Activated T-cell treated with anti-CD3 and anti-CD28 coated beads for 24 hours (primary cell): Measurements from ENCODE around the gene ZNF845.
"Not testable (repeated sequence)": the region's sequence is repeated elsewhere in the genome, so short reads cannot be mapped to it uniquely, and the experiment has no call there.

Source experiments
- DNase-seq: peaks from one replicate; pipeline ENCODE4 v3.0.0-alpha.2; 2020; ENCODE audit warnings: low read depth

Gene ZNF845

DNA sequence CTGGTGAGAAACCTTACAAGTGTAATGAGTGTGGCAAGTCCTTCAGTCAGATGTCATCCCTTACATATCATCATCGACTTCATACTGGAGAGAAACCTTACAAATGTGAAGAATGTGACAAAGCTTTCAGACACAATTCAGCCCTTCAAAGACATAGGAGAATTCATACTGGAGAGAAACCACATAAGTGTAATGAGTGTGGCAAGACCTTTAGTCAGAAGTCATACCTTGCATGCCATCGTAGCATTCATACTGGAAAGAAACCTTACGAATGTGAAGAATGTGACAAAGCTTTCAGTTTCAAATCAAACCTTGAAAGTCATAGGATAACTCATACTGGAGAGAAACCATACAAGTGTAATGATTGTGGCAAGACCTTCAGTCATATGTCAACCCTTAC lies 47.8 kb downstream of the ZNF845 start:
- no peak for DNase-seq

DNA sequence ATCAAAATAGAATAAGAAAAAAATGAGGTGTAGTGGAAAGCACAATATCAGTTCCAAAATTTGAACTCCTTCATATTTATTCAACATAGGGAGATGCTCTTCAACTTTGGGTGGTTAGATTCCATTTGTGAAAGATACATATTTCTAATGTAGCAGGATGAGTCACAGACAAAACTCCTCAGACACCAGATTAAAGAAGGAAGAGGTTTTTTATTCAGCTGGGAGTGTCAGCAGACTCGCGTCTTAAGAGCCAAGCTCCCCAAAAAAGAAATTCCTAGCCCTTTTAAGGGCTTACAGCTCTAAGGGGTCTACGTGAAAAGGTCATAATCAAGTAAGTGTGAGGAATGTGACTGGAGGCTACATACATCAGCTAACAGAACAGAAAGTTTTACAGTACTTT lies 54.6 kb downstream of the ZNF845 start:
- DNase-seq: no peak

DNA sequence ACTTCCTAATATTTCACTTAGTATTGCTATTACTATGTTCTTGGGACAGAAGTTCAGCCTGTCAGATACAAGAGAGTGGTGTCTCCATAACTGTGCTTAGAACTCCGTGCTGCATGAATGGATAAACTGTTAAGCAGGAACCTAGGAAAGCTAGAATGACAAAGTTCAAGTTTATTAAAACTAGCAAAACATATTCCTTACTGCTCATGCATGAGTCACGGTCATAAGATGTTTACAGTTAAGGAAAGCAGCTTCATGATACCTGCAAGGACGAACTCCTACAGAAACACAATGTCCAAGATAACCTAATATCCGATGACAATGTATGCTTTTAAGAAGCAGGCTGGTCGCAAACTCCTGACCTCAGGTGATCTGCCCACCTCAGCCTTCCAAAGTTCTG lies 55.4 kb downstream of the ZNF845 start:
- no peak for DNase-seq

DNA sequence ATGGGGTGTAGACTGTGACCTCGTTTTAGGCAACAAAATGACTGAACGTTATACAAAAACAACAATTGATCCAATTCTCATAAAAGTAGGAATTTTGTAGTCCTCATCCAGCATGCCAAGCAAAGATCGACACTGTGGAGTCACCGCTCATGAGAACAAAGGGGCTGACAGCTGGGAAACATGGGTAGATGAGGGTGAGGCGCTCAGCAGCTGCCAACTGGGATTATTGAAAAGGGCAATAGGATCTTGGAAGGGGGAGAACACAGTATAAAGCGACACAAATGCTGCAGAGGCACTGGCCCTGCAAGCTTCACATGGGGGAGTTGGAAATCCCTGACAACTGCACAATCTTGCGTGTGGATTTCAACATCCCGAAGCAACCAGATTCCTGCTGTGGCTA lies 56.0 kb downstream of the ZNF845 start:
- DNase-seq: no peak

DNA sequence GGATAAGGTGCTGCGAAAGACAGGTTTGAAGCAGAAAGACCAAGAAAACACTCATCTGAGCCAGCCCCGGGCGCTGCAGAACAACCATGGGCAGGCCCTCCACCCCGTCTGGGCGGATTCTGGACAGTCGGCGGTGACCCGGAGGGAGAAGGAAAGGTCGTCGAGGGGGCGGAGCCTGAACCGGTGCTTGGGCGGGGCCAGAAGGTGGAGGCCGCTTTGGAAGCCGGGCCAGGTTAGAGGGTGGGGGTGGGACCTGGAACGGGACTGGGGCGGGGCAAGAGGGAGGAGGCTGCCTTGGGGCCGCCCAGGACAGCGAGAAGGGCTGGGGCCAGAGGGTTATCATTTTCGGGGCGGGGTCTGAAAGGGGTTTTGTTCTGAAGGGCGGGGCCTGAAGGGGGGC lies 56.4 kb downstream of the ZNF845 start:
- no peak for DNase-seq

DNA sequence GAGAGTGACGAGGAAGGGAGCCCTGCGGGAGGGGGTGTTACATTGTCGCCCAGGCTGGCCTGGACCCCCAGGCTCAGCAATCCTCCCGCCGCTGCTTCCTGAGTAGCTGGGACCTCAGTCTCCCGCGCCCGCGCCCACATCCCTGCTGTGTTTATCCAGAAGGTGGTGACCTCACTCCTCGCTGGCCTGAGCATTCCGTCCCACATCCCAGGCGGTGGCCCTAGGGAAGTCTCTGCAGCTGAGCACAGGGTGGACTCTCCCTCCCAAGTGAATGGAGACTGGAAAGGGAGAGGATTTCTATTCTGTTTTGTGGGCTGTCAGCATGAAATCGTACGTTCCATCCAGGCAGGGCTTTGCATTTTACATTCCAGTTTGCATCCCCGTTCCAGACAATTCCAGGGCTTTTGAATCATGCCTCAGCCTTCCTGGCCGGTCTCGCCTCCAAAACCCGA lies 61.0 kb downstream of the ZNF845 start:
- no peak for DNase-seq

DNA sequence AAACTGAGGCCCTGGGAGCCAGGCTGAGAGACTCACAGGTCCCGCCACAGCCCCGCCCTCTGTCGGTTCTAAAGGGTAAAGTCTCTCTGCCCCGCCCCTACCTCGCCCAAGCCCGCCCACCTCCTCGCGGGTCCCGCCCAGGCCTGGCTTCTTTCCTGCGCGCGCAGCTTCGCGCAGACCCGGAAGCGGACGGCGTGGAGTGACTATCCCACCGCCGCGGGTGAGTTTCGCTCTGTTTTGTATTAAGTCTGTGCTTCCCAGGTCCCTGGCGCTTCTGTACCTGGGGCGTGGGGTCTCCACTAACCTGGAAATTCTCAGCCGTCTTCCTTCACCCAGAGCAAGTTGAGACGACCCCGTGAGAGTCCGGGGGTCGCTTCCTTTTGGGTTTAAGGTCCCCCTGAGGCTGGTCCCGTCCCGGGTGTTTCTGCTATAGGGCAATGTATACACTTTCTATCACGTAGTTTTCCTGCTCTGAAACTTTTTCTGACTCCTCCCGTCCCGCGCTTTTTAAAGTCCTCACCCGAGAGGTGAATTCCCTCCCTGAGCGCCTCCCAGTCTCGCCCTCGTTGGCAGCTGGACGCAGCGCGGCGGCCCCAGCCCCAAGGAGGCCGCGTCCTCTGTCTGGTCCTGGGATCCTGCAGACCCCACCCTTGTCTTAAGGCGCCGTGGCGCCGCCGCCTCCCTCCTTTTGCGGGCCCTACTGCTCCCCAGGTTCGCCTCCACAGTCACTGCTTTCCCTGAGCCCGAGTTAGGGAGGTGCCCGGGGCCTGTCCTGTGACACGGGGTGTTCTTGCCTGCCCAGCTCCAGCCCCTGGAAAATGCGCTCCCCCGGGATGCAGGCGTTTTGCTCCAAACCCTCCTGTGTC lies 61.7 kb downstream of the ZNF845 start, which contains the start of gene ZNF765:
TSS of gene ZNF765 (plus strand) at position 176 of the 866 bp plus-strand sequence. CDS start 2,867 bp downstream, outside the sequence.
- peak; percentile 97 for DNase-seq

DNA sequence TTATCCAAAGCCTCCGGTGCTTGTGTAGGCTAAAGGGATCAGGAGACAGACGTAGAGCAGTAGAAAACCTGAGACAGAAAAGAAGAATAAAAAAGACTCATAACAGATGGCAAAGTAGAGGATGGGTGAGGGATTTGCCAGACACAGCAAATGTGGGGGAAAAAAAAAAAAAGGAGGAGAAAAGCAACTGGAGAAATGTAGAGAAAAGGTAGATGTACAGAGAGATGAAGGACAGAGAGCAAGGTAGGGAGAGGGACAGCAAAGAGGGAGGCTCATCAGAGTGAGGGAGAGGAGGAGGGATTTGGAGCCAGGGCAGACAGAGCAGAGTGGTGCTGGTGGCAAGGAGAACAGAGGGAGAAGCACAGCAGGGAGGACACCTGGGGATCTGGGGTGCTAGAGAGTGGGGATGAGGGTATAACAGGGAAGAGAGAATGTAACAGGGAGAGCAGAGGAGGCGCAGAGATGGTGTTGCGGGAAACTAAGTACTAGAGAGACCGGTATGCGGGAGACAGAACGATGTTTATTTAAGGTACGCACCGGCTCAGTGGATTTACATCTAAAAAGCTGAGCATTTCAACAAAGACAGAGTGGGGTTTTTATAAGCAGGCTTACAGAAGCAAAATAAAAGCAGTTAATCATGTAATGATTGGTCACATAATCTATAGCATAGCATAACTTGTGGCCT lies 62.4 kb downstream of the ZNF845 start:
- DNase-seq: not testable (repeated sequence)

DNA sequence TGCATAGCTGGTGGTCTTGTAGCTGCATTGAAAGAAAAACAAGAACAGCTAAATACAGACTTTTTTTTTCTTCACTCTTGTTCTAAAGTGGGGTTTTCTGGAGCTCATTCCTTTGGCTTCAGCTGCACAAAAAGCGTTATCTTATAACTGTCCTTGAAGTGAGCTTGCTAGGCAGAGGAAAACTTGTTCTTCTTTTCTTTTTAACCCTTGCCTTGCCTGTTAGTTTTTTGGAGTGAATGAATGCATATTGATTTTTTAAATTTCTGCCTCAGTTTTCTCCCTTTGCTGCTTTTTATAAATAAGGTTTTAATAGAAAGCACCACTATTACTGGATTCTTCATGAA lies 62.9 kb downstream of the ZNF845 start:
- DNase-seq: no peak

DNA sequence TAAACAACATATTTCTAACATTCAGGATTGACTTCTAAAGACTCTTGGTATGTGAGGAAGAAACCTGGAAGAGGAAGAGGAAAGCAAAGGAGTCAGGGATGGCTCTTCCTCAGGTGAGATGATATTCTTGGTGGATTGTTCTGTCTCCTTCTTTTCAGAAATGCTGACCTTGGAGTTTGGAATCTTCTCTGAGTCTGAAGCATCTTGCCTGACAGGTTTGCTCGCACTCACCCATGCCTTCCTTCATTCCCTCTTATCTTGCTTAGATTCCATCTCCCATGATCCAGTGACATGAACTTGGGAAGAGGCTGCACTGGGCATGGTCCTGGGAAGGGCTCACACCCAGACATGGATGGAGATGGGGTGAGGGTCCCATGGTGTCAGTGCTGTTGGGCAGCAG lies 64.4 kb downstream of the ZNF845 start:
- DNase-seq: not testable (repeated sequence)
